D721Med (cell line): ENCODE data around the gene APLF.

Experiments used
- DNase-seq: peaks from one replicate; pipeline ENCODE4 v3.0.0; 2011; ENCODE audit warnings: low spot score; ENCODE audit not compliant: insufficient read length
- FAIRE-seq: peaks from 2 replicates; lab custom pipeline; 2011; peaks lifted over from hg19 to GRCh38; lab: Jason Lieb, UNC
- CTCF ChIP-seq: IDR thresholded peaks from 2 replicates; pipeline ENCODE4 v1.5.1; 2012; ENCODE audit warnings: mild to moderate bottlenecking, control low read depth; ENCODE audit not compliant: insufficient read depth; ENCODE audit errors: missing control alignments

Gene APLF

DNA sequence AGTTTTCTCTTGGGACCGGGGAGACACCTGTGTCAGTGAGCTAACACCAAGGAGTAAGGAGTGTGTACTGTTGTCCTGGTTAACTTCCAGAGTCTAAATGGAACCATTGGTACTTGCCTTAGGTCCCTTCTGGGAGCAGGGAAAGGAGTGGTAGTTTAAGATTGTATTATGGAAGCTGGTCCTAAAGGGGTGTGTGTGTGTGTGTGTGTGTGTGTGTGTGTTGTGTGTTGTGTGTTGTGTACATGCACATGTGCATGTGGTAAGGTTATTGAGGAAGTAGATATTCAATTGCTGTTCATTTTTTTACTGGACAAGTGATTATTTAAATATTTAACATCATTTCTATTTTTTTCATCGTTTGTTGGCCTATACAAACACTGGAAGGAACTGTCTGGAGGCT is 1.4 kb downstream of the APLF start:
- FAIRE-seq, result no peak
- DNase-seq, result no peak
- no peak for TF ChIP-seq CTCF

- no peak for TF ChIP-seq CTCF
- no peak for DNase-seq
- no peak for FAIRE-seq
Observed at GRCh38 chr2:68469935-68470334, 2.5 kb downstream of the APLF start.

GRCh38 chr2:68471385-68471784 is 4.0 kb downstream of the APLF start:
- no peak for TF ChIP-seq CTCF
- DNase-seq (no peak), FAIRE-seq (no peak)

DNA sequence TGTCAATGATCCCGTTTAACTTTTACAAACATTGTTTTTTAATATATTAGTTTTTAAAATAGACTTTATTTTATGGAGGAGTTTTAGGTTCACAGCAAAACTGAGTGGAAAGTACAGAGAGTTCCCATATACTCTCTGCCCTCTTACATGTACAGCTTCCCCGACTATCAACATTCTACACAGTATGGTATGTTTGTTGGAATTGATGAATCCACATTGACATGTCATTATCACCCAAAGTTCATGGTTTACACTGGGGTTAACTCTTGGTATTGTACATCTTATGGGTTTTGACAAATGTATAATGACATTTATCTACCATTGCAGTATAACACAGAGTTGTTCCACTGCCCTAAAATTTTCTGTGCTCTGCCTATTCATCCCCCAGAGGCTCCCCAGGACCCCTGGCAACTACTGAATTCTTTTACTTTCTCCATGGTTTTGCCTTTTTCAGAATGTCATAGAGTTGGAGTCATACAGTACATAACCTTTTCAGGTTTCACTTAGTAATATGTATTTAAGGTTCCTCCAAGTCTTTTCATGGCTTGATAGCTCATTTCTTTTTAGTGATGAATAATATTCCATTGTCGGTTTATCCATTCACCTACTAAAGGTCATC is 5.5 kb downstream of the APLF start:
- DNase-seq (no peak), FAIRE-seq (no peak)
- no peak for TF ChIP-seq CTCF

DNA sequence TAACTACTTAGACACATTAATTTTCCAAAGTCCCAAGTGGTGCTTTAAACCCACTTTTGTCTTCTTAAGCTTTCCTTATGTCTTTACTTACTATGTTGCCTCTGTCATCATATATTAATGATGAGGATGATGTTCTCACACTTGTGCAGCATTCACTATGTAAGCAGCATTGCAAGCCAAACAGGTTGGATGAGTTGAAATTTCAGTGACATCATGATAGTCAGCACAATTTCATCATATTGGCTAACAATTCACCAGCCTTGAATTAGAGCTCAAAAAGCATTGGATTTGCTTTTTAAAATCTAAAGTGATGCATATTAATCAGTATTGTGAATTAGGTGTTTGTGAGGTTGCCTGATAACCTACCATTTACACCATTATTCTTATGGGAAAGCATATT is 7.7 kb downstream of the APLF start:
- no peak for TF ChIP-seq CTCF
- FAIRE-seq (no peak), DNase-seq (no peak)

- no peak for TF ChIP-seq CTCF
- DNase-seq (no peak), FAIRE-seq (no peak)
Observed at GRCh38 chr2:68475576-68475975, 8.2 kb downstream of the APLF start.

GRCh38 chr2:68476454-68476853 is 9.1 kb downstream of the APLF start:
- FAIRE-seq (no peak), DNase-seq (no peak)
- TF ChIP-seq CTCF, result no peak
